SK-MEL-5 (cell line): Measurements from ENCODE around the gene ZNF584. TPM values are rescaled to one million over a fixed set of nuclear protein-coding genes. Genes with fewer than 3 reads are reported as not detected.

ENCODE experiments used
- DNase-seq: peaks from one replicate; pipeline ENCODE4 v3.0.0-alpha.2; 2016; ENCODE audit warnings: low read depth, low spot score
- in situ Hi-C: cut with HindIII; loops from 2 replicates; pipeline ENCODE4 v1.10.0; 2016; ENCODE audit warnings: low sequenced_read_pairs, high pct_unique_total_duplicates, low pct_unique_long_range_greater_than_20kb
- total RNA-seq: library from RNA; depleted of rRNA; stranded (reverse); fragments of >200 nt; shearing (Covaris generic); gene quantifications from 2 replicates; pipeline ENCODE4 v1.2.3, GENCODE V29; 2014

The ZNF584 gene
- total RNA-seq, 1 experiment from 2014 or later, result 12.5 TPM

DNA sequence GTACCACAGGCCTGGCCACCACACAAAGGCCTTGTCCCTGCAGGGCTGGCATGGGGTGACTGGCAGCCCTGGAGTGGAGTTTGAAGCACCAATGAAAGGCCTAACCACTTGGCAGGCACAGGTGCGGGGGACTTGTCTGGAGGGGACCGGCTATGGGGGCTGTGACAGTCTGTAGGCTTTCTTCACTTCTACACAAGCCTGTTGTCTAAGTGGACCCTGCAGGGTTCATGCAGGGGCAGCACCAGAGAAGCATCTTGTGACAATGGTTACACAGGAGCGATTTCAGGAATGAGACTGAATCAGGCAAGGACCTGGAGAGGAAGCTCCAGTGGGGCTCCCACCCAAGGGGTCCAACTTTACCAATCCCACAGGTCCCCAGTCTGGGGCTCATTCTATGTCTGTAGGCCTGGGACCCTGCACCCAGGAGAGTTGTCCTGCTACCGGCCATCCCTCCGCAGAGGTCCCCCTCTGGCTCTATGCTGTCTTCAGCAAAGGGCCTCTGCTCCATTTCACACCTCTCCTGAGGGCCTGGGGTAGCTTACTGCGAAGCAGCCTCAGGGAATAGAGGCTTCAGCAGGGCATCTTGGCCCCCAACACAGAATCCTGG lies 25.3 kb upstream of the ZNF584 start:
- DNase-seq, result no peak
- in situ Hi-C loops, result no loop called here

- in situ Hi-C loops, result no loop called here
- DNase-seq, result no peak
Observed at GRCh38 chr19:58385313-58385890, 23.0 kb upstream of the ZNF584 start.

DNA sequence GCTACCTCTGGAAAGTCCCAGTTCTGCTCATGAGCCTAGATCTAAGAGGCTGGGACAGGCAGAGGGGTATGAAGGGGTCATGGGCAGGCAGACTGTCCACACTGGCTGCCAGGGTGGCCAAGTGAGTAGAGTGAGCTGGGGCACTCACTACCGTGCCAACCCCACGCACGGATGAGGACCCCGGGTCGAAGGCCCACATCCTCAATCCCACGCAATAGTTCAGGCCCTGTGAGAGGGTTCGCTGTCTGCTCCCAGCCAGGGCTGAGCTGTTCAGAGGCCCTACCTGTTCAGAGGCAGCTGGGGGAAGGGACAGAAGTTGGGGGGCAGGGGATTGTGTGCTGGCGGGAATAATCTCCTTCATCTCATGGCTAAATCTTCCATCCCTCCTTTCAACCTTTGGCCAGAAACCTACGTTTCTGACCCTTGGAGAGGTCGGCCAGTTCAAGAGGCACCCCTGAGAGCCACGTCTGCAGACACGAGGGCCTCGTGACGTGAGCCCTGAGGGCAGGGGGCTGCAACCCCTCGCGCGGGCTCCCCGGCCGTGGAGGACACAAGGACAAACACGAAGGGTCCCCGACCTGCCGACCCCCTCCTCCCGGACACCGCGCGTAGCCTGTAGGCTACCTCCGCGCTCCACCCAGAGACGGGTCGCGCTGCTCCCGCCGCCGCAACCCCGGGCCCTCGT lies 22.4 kb upstream of the ZNF584 start:
- in situ Hi-C loops, result no loop called here
- no peak for DNase-seq

GRCh38 chr19:58386576-58387337 lies 21.7 kb upstream of the ZNF584 start, which contains the start of gene RPS5:
TSS of gene RPS5 (plus strand) at chr19:58387269. CDS start at chr19:58388138, 869 bp downstream.
- DNase-seq, result peak; percentile 98

DNA sequence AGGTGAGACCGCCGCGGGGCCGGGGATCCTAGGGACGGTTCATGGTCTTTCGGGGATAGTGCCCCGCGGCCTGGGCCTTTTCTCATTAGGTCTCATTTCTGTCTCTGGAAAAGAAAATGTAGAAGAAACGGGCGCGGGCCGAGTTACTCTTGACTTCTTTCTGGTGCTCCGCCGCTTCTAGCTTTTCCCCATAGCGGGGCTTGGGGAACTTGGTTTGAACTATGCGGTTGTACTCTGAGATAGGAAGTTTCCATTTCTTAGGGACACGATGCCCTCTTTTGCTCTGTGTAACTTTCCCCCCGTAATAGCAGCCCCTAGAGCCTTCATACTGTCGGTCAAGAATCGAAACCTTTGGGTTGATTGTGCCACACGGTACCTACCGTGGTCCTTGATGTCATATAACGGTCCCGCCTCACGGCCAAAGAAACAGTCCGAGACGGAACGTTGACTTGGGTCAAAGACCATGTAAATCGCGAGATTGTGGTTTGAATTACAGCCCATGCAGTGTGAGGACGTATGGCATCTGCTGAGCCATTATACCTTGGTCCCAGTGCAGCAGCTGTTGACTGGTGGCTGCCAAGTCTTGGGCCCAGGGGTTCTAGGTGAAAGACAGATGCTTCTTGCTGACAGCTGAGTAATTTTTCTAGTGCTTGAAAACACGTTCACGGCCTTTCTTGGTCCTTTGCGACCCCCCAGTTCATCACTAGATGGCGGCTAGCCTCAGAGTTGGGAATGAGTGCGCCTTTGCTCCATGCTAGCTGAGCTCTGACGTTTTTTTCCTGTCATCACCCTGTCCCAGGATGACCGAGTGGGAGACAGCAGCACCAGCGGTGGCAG lies 20.9 kb upstream of the ZNF584 start:
- no peak for DNase-seq
- in situ Hi-C loops, result no loop called here

More at GRCh38 chr19:58386576-58387337, 21.7 kb upstream of the ZNF584 start, which contains the start of gene RPS5:
- in situ Hi-C loops, result no loop called here

GRCh38 chr19:58388175-58388526 lies 20.3 kb upstream of the ZNF584 start:
- in situ Hi-C loops, result no loop called here
- DNase-seq, result no peak

DNA sequence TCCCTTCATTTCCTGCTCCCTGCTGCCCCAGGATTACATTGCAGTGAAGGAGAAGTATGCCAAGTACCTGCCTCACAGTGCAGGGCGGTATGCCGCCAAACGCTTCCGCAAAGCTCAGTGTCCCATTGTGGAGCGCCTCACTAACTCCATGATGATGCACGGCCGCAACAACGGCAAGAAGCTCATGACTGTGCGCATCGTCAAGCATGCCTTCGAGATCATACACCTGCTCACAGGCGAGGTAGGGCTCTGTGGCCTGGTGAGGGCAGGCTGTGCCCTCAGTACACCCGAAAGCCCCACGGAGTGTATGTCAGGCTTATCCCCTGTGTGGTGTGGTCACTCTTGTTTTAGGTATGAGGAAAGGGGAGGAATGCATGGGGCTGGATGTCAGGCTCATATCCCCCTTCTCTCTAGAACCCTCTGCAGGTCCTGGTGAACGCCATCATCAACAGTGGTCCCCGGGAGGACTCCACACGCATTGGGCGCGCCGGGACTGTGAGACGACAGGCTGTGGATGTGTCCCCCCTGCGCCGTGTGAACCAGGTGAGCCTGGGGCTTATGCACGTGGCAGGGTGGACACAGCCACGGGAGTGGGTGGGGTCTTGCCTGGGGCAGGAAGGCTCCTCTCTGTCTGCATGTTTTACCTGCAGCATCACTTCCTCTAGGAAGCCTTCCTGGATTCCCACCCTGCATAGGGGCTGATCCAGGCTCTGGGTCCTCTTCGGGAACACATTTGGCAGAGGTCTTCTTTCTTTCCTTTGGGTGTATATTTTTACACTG lies 15.3 kb upstream of the ZNF584 start:
- in situ Hi-C loops, result no loop called here
- no peak for DNase-seq

GRCh38 chr19:58393725-58394033 lies 14.8 kb upstream of the ZNF584 start:
- DNase-seq, result no peak
- in situ Hi-C loops, result no loop called here

GRCh38 chr19:58394821-58395219 lies 13.6 kb upstream of the ZNF584 start:
- no peak for DNase-seq
- in situ Hi-C loops, result no loop called here

DNA sequence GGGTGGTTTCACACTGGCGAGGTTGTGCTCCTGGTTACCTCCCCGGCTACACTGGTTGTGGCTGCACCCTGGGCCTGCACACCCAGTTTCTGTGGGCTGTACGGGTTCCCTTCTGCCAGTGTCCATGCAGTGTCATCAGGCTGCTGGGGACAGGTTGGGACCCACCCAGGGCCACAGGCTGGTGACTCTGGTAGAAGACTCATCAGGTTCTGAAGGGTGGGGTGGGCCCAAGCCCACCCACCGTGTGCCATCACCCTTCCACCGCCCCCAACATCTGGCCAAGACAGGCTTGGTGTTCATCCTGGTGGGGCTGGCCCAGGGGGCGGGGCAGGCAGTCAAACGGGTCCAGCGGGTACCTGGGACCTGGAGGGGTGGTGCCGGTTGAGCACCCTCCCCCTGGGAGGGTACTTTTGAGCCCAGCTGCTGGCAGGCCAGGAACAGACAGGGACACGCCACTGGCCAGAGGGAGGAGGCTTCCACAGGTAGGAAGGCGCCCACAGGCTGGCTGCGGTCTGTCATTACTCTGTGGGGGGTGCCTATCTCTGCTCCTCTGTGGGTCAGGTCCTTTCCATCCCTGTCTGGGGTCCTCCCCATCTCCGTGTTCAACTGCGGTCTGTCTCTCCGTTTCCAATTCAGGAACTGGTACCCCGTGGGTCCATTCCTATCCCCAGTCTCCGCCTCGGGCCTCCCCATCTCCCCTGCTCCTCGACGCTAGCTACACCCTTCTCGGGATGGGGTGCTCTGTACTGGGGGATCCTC lies 13.1 kb upstream of the ZNF584 start, which contains the start of gene RNF225:
Gene RNF225, plus strand, starts transcription at position 437 of the 759 bp plus-strand sequence. CDS start 434 bp downstream, outside the sequence.
- no peak for DNase-seq

GRCh38 chr19:58395979-58396627 lies 12.3 kb upstream of the ZNF584 start:
- in situ Hi-C loops, result no loop called here
- DNase-seq, result no peak

More for the DNA sequence above, 13.1 kb upstream of the ZNF584 start, which contains the start of gene RNF225:
- in situ Hi-C loops, result no loop called here

DNA sequence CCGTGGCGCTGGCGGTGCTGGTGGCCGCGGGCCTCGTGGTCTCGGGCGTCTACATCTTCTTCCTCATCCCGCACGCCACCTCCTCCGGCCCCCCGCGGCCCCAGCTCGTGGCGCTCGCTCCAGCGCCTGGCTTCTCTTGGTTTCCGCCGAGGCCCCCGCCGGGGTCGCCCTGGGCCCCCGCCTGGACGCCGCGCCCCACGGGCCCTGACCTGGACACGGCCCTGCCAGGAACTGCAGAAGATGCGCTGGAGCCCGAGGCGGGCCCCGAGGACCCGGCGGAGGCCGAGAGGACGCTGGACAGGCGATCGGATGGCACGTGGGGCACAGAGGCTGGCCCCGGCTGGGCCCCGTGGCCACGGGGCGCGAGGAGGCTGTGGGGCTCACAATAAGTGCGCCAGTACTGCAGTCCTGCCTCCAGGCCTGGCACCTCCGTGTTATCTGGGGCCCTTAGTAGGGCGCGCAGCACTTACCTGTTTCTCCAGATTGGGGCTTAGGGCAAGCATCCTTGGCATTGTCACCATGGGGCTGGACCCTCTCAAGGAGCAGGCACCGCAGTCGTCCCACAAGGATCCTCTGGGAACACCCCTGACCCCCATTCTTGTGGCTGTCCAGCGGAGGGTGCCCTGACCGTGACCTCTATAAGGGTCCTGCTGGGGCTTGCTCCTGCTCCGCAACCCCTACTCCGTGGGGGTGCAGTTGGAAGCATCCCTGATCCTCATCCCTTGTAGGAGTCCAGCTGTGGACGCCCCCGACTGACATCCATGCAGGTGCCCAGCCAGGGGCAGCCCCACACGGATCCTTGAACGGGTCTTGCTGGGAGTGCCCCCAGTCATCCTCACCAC lies 11.5 kb upstream of the ZNF584 start:
- in situ Hi-C loops, result no loop called here

GRCh38 chr19:58397533-58398037 lies 10.9 kb upstream of the ZNF584 start:
- no peak for DNase-seq

More for the DNA sequence above, 11.5 kb upstream of the ZNF584 start:
- no peak for DNase-seq

GRCh38 chr19:58398087-58398486 lies 10.4 kb upstream of the ZNF584 start:
- in situ Hi-C loops, result no loop called here
- DNase-seq, result no peak

More at GRCh38 chr19:58397533-58398037, 10.9 kb upstream of the ZNF584 start:
- in situ Hi-C loops, result no loop called here

- in situ Hi-C loops, result no loop called here
Observed at GRCh38 chr19:58398545-58398944, 9.9 kb upstream of the ZNF584 start.

More at GRCh38 chr19:58398545-58398944, 9.9 kb upstream of the ZNF584 start:
- DNase-seq, result no peak
